ENCODE data around the gene S100A3. TPM values are rescaled to one million over a fixed set of nuclear protein-coding genes. Genes with fewer than 3 reads are reported as not detected.

S100A3 gene
- total RNA-seq, 4 donors from 2014 or later = 1.2 to 78.2 (median 2.2) TPM; not detected in 1

GRCh38 chr1:153571706-153572105, 22.6 kb upstream of the S100A3 start:
- intact Hi-C loops (cut with DNase I; ENCODE audit: low total_unique reads) = loop anchor here (10.0 kb wide), 2 partner anchors 93 to 183 kb away; no protein-coding TSS in a partner anchor
- TF ChIP-seq POLR2A (IDR thresholded peaks at IDR 0.05) = no peak
- TF ChIP-seq CTCF (IDR thresholded peaks at IDR 0.05) = no peak
- 77 to 78% methylated on average over 7 of the region's 7 CpGs for WGBS, 2 donors
- DNase-seq (ENCODE audit: low spot score in 2 of 2) = no peak
- H3K4me3 ChIP-seq (ENCODE audit: low read depth, poor library complexity, severe bottlenecking) = no peak overlapping the region

GRCh38 chr1:153570874-153571273, 21.8 kb upstream of the S100A3 start:
- WGBS, 2 donors = 88 to 95% methylated on average over 5 of the region's 5 CpGs
- DNase-seq (ENCODE audit: low spot score in 2 of 2) = no peak
- TF ChIP-seq POLR2A (IDR thresholded peaks at IDR 0.05) (no peak), CTCF (IDR thresholded peaks at IDR 0.05) (no peak)
- no peak overlapping the region for H3K4me3 ChIP-seq (ENCODE audit: low read depth, poor library complexity, severe bottlenecking)
- intact Hi-C loops (cut with DNase I; ENCODE audit: low total_unique reads) = loop anchor here (10.0 kb wide), 2 partner anchors 94 to 184 kb away; no protein-coding TSS in a partner anchor

- WGBS, 2 donors = 88 to 91% methylated on average over 8 of the region's 8 CpGs
- DNase-seq (ENCODE audit: low spot score in 2 of 2) = no peak
- intact Hi-C loops (cut with DNase I; ENCODE audit: low total_unique reads) = loop anchor here (2.0 to 5.0 kb wide), 2 partner anchors 37 to 57 kb away; no protein-coding TSS in a partner anchor
- no peak overlapping the region for H3K4me3 ChIP-seq (ENCODE audit: low read depth, poor library complexity, severe bottlenecking)
- TF ChIP-seq POLR2A (IDR thresholded peaks at IDR 0.05) (no peak), CTCF (IDR thresholded peaks at IDR 0.05) (no peak)
Observed at GRCh38 chr1:153569465-153569864, 20.4 kb upstream of the S100A3 start.

- H3K4me3 ChIP-seq (ENCODE audit: low read depth, poor library complexity, severe bottlenecking) = no peak overlapping the region
- peak; percentile 90 to 99 for DNase-seq (ENCODE audit: low spot score in 2 of 2)
- 6 to 9% methylated on average over 24 to 25 of the region's 25 CpGs for WGBS, 2 donors
- intact Hi-C loops (cut with DNase I; ENCODE audit: low total_unique reads) = loop anchor here (2.0 to 5.0 kb wide), 2 partner anchors 36 to 56 kb away; no protein-coding TSS in a partner anchor
- TF ChIP-seq POLR2A (IDR thresholded peaks at IDR 0.05) (no peak), CTCF (IDR thresholded peaks at IDR 0.05) (peak in 2 of 3 donors; percentile 81 to 99)
Observed at GRCh38 chr1:153568367-153569099, 19.5 kb upstream of the S100A3 start.

GRCh38 chr1:153567621-153568366, 18.7 kb upstream of the S100A3 start:
- no peak overlapping the region for H3K4me3 ChIP-seq (ENCODE audit: low read depth, poor library complexity, severe bottlenecking)
- TF ChIP-seq POLR2A (IDR thresholded peaks at IDR 0.05) = no peak
- TF ChIP-seq CTCF (IDR thresholded peaks at IDR 0.05) = no peak
- intact Hi-C loops (cut with DNase I; ENCODE audit: low total_unique reads) = loop anchor here (2.0 to 5.0 kb wide), 2 partner anchors 35 to 55 kb away; no protein-coding TSS in a partner anchor
- DNase-seq (ENCODE audit: low spot score in 2 of 2) = no peak
- 46 to 52% methylated on average over 22 of the region's 22 CpGs for WGBS, 2 donors
